Panc1 (cell line): Measurements from ENCODE around the gene GRN. TPM values are rescaled to one million over a fixed set of nuclear protein-coding genes. Genes with fewer than 3 reads are reported as not detected.

Source experiments
- ATAC-seq: fragments of 200-7000 bp; cut with Tn5 transposase; 2 replicates; pipeline ENCODE4 v1.9.1; 2020; ENCODE audit warnings: mild to moderate bottlenecking, moderate library complexity
- BruUV-seq: library from RNA; stranded (reverse); fragments of 400-500 nt; replicated peaks from 2 replicates; lab custom pipeline; 2021; lab: Mats Ljungman, UMichigan
- CTCF ChIA-PET: fragments of 300-600 bp; sonication (Branson Sonifier 250); formaldehyde crosslinking; loops from one replicate; lab custom pipeline; 2022; ENCODE audit warnings: antibody characterized with exemption; lab: Charles Lee
- POLR2A ChIA-PET: fragments of 300-600 bp; sonication (Branson Sonifier 250); formaldehyde crosslinking; loops from one replicate; lab custom pipeline; 2022; ENCODE audit warnings: antibody characterized with exemption; lab: Charles Lee
- DNase-seq: peaks from one replicate; pipeline ENCODE4 v3.0.0-alpha.2; 2010; ENCODE audit warnings: low read depth, low spot score
- H3K27ac ChIP-seq: 2 replicates; pipeline ENCODE4 v1.5.1; 2011; ENCODE audit warnings: mild to moderate bottlenecking, low read length, inconsistent platforms
- H3K27me3 ChIP-seq: fragments of 200-500 bp; sonication (Bioruptor generic); 2 replicates; pipeline ENCODE4 v1.6.0; 2014; ENCODE audit warnings: low read length, inconsistent platforms; ENCODE audit not compliant: control insufficient read depth, insufficient read depth
- H3K36me3 ChIP-seq: fragments of 200-500 bp; sonication (Bioruptor generic); 2 replicates; pipeline ENCODE4 v1.5.1; 2014; ENCODE audit warnings: inconsistent platforms, mild to moderate bottlenecking, low read length, moderate library complexity; ENCODE audit not compliant: control insufficient read depth, insufficient read depth
- H3K4me1 ChIP-seq: 2 replicates; pipeline ENCODE4 v1.5.1; 2011; ENCODE audit warnings: inconsistent platforms, mild to moderate bottlenecking, low read length, moderate library complexity; ENCODE audit not compliant: control insufficient read depth, insufficient read depth
- H3K4me3 ChIP-seq, 2 experiments: 2 replicates each; pipeline ENCODE4 v1.5.1; 2011 to 2012; ENCODE audit warnings: low read depth in 2 of 2, low read length in 2 of 2, mild to moderate bottlenecking in 2 of 2, inconsistent platforms in 1 of 2, moderate library complexity in 1 of 2
- H3K9me3 ChIP-seq: fragments of 200-500 bp; sonication (Bioruptor generic); 2 replicates; pipeline ENCODE4 v1.5.1; 2014; ENCODE audit warnings: low read depth, mild to moderate bottlenecking, inconsistent platforms, low read length, moderate library complexity; ENCODE audit not compliant: control insufficient read depth, insufficient read depth
- CTCF ChIP-seq: fragments of 450-650 bp; IDR thresholded peaks from 2 replicates; pipeline ENCODE4 v1.5.1; 2017; ENCODE audit warnings: mild to moderate bottlenecking
- POLR2AphosphoS5 ChIP-seq: IDR thresholded peaks from 2 replicates; pipeline ENCODE4 v1.6.1; 2012; ENCODE audit warnings: mild to moderate bottlenecking, low read depth, low read length, moderate library complexity
- REST ChIP-seq, 2 experiments: IDR thresholded peaks; 2 replicates each; pipeline ENCODE4 v1.6.1; 2011 to 2012; ENCODE audit warnings: low read depth in 2 of 2, control low read depth in 1 of 2, low read length in 1 of 2, mild to moderate bottlenecking in 1 of 2, moderate library complexity in 1 of 2; ENCODE audit not compliant: insufficient read depth in 1 of 2
- SIN3A ChIP-seq: IDR thresholded peaks from 2 replicates; pipeline ENCODE4 v1.6.1; 2012; ENCODE audit warnings: low read depth, mild to moderate bottlenecking, low read length, moderate library complexity, borderline replicate concordance; ENCODE audit not compliant: insufficient read depth
- TCF7L2 ChIP-seq: IDR thresholded peaks from 2 replicates; pipeline ENCODE4 v1.6.1; 2011; ENCODE audit warnings: mild to moderate bottlenecking, low read depth, low read length, inconsistent platforms
- in situ Hi-C: cut with HindIII; loops from 2 replicates; pipeline ENCODE4 v1.10.0; 2016; ENCODE audit warnings: low sequenced_read_pairs, low pct_unique_long_range_greater_than_20kb
- intact Hi-C: fragments of 100-400 bp; cut with micrococcal nuclease; formaldehyde crosslinking; loops from one replicate; pipeline ENCODE4 v1.10.0; 2022; ENCODE audit not compliant: unreplicated experiment
- total RNA-seq: library from RNA; stranded (reverse); gene quantifications from one replicate; pipeline ENCODE4 v1.2.1, GENCODE V29; 2021; ENCODE audit not compliant: unreplicated experiment

The GRN gene
- total RNA-seq, 1 experiment from 2014 or later = 304 TPM

- intact Hi-C loops (loop anchor here (5.0 kb wide), 1 partner anchor 102 kb away; no protein-coding TSS in a partner anchor), in situ Hi-C loops (no loop called here)
- Histone ChIP-seq H3K4me3 (peak within 1 kb of the TSS; percentile 67 to 75), H3K27ac (peak within 1 kb of the TSS; percentile 84), H3K27me3 (no peaks in the 10 kb centered on the region), H3K36me3 (peaks cover 6% of the 10 kb centered on the region; the same call in 1 of the 2 replicates), H3K9me3 (no peaks in the 10 kb centered on the region), H3K4me1 (no peaks in the 10 kb centered on the region; the same call in none of the 2 replicates)
- ChIA-PET POLR2A (interaction anchor here (0.5 kb wide), 1 partner anchor 11 kb away, joined by 6 read pairs; no protein-coding TSS in a partner anchor), CTCF (no interaction called here)
- TF ChIP-seq CTCF = no peak
- TF ChIP-seq POLR2AphosphoS5 = 0 out of 2 replicates have a peak, but pooled peaks have one; percentile 18
- 0 out of 4 replicates have a peak, but pooled peaks of 1 of the 2 experiments have one; percentile 28 for TF ChIP-seq REST (IDR thresholded peaks at IDR 0.05; ENCODE audit: insufficient read depth in 1 of 2, low read depth in 2 of 2, low read length in 1 of 2)
- no TSS peak for BruUV-seq
- ATAC-seq = peak; percentile 87
- DNase-seq = no peak
Measured at GRCh38 chr17:44324571-44325275, 20.4 kb upstream of the GRN start, which contains the start of gene SLC25A39. TSS of gene SLC25A39 (minus strand) at chr17:44324823. CDS start at chr17:44323562, 1,261 bp downstream.

GRCh38 chr17:44326861-44327444, 18.1 kb upstream of the GRN start:
- 0 out of 4 replicates have a peak overlapping the region, but pooled peaks of 1 of the 2 experiments have one; percentile 33 for H3K4me3 ChIP-seq
- no peaks in the 10 kb centered on the region for H3K9me3 ChIP-seq
- peak; percentile 81 for ATAC-seq
- intact Hi-C loops = loop anchor here (5.0 kb wide), 1 partner anchor 105 kb away; no protein-coding TSS in a partner anchor
- DNase-seq = no peak
- ChIA-PET POLR2A (interaction anchor here (0.6 kb wide), 2 partner anchors 106 to 109 kb away, joined by 4 to 6 read pairs; no protein-coding TSS in a partner anchor), CTCF (no interaction called here)
- TF ChIP-seq SIN3A (no peak), TCF7L2 (no peak), REST (IDR thresholded peaks at IDR 0.05; ENCODE audit: insufficient read depth in 1 of 2, low read depth in 2 of 2, low read length in 1 of 2) (no peak), CTCF (no peak), POLR2AphosphoS5 (peak; percentile 76)
- H3K4me1 ChIP-seq = no peaks in the 10 kb centered on the region; the same call in none of the 2 replicates
- in situ Hi-C loops = no loop called here
- peak overlapping the region; percentile 72 for H3K27ac ChIP-seq
- H3K36me3 ChIP-seq = peaks cover 6% of the 10 kb centered on the region; the same call in 1 of the 2 replicates
- H3K27me3 ChIP-seq = no peaks in the 10 kb centered on the region
- no TSS peak for BruUV-seq
